Parathyroid adenoma (tissue), 2 donors: ENCODE results near the gene TAF1A.

Source experiments
- H2AFZ ChIP-seq: fragments of 300-600 bp; sonication (generic); one replicate; pipeline ENCODE4 v1.7.0; 2017; ENCODE audit warnings: antibody characterized with exemption, mild to moderate bottlenecking
- H3K27ac ChIP-seq: fragments of 300-600 bp; sonication (generic); one replicate; pipeline ENCODE4 v1.7.0; 2017
- H3K27me3 ChIP-seq: fragments of 300-600 bp; sonication (generic); one replicate; pipeline ENCODE4 v1.7.0; 2017; ENCODE audit warnings: low read length; ENCODE audit not compliant: control insufficient read depth, insufficient read depth
- H3K36me3 ChIP-seq: fragments of 300-600 bp; sonication (generic); one replicate; pipeline ENCODE4 v1.7.0; 2017; ENCODE audit warnings: low read length; ENCODE audit not compliant: control insufficient read depth, insufficient read depth
- H3K4me1 ChIP-seq: fragments of 300-600 bp; sonication (generic); one replicate; pipeline ENCODE4 v1.7.0; 2017; ENCODE audit warnings: control low read depth
- H3K4me2 ChIP-seq: fragments of 300-600 bp; sonication (generic); one replicate; pipeline ENCODE4 v1.7.0; 2017; ENCODE audit warnings: low read length
- H3K4me3 ChIP-seq: fragments of 300-600 bp; sonication (generic); one replicate; pipeline ENCODE4 v1.7.0; 2017; ENCODE audit warnings: low read depth, low read length
- H3K79me2 ChIP-seq: fragments of 300-600 bp; sonication (generic); one replicate; pipeline ENCODE4 v1.7.0; 2017; ENCODE audit warnings: control low read depth
- H3K9ac ChIP-seq: fragments of 300-600 bp; sonication (generic); one replicate; pipeline ENCODE4 v1.7.0; 2017; ENCODE audit warnings: mild to moderate bottlenecking
- H3K9me3 ChIP-seq: fragments of 300-600 bp; sonication (generic); one replicate; pipeline ENCODE4 v1.7.0; 2017; ENCODE audit warnings: low read length; ENCODE audit not compliant: control insufficient read depth
- CTCF ChIP-seq: fragments of 300-600 bp; sonication (generic); IDR thresholded peaks from one replicate; pipeline ENCODE4 v1.7.0; 2017; ENCODE audit warnings: antibody characterized with exemption, mild to moderate bottlenecking
- donor health status: primary hyperparathyroidism.

TAF1A gene

GRCh38 chr1:222525951-222526350 lies 63.8 kb downstream of the TAF1A start:
- Histone ChIP-seq H3K9ac (no peak overlapping the region), H3K4me3 (no peak overlapping the region), H3K4me2 (no peak overlapping the region), H2AFZ (no peak overlapping the region), H3K9me3 (no peaks in the 10 kb centered on the region), H3K4me1 (no peaks in the 10 kb centered on the region), H3K36me3 (no peaks in the 10 kb centered on the region), H3K27ac (no peak overlapping the region), H3K27me3 (no peaks in the 10 kb centered on the region), H3K79me2 (no peaks in the 10 kb centered on the region)
- no peak for TF ChIP-seq CTCF

GRCh38 chr1:222523852-222524251 lies 65.9 kb downstream of the TAF1A start:
- no peak overlapping the region for H3K4me2 ChIP-seq
- no peaks in the 10 kb centered on the region for H3K36me3 ChIP-seq
- no peak overlapping the region for H2AFZ ChIP-seq
- no peak overlapping the region for H3K9ac ChIP-seq
- no peaks in the 10 kb centered on the region for H3K27me3 ChIP-seq
- H3K79me2 ChIP-seq: no peaks in the 10 kb centered on the region
- H3K4me3 ChIP-seq: no peak overlapping the region
- no peak for TF ChIP-seq CTCF
- H3K9me3 ChIP-seq: no peaks in the 10 kb centered on the region
- H3K4me1 ChIP-seq: no peaks in the 10 kb centered on the region
- no peak overlapping the region for H3K27ac ChIP-seq

- Histone ChIP-seq H3K36me3 (no peaks in the 10 kb centered on the region), H3K27me3 (no peaks in the 10 kb centered on the region), H3K4me3 (no peak overlapping the region), H3K9me3 (no peaks in the 10 kb centered on the region), H3K4me2 (no peak overlapping the region), H3K9ac (no peak overlapping the region), H3K27ac (no peak overlapping the region), H3K4me1 (no peaks in the 10 kb centered on the region), H3K79me2 (no peaks in the 10 kb centered on the region), H2AFZ (no peak overlapping the region)
- no peak for TF ChIP-seq CTCF
Observed at GRCh38 chr1:222522105-222522915, 67.4 kb downstream of the TAF1A start.

- no peaks in the 10 kb centered on the region for H3K27me3 ChIP-seq
- H3K9me3 ChIP-seq: no peaks in the 10 kb centered on the region
- H2AFZ ChIP-seq: no peak overlapping the region
- no peaks in the 10 kb centered on the region for H3K79me2 ChIP-seq
- no peaks in the 10 kb centered on the region for H3K4me1 ChIP-seq
- TF ChIP-seq CTCF: no peak
- no peak overlapping the region for H3K4me2 ChIP-seq
- H3K4me3 ChIP-seq: no peak overlapping the region
- H3K27ac ChIP-seq: no peak overlapping the region
- no peaks in the 10 kb centered on the region for H3K36me3 ChIP-seq
- no peak overlapping the region for H3K9ac ChIP-seq
Observed at GRCh38 chr1:222521299-222522104, 68.2 kb downstream of the TAF1A start.
